SK-N-SH treated with all-trans-retinoic acid at 6 μM for 48 hours (cell line): Measurements from ENCODE around the gene MAPK8.
"Not testable (repeated sequence)": the region's sequence is repeated elsewhere in the genome, so short reads cannot be mapped to it uniquely, and the experiment has no call there.

Source experiments
- ATAC-seq: fragments of 200-7000 bp; cut with Tn5 transposase; 3 replicates; pipeline ENCODE4 v1.9.1; 2020; ENCODE audit warnings: mild to moderate bottlenecking, moderate library complexity
- ARNTL ChIP-seq: fragments of 450-650 bp; formaldehyde crosslinking; IDR thresholded peaks from 2 replicates; pipeline ENCODE4 v1.5.0; 2020; ENCODE audit warnings: low read depth, mild to moderate bottlenecking, moderate library complexity, borderline replicate concordance
- BACH2 ChIP-seq: fragments of 250-450 bp; sonication (Bioruptor Pico); IDR thresholded peaks from 2 replicates; pipeline ENCODE4 v1.9.0; 2021; ENCODE audit warnings: mild to moderate bottlenecking, borderline replicate concordance
- CREB5 ChIP-seq: fragments of 250-450 bp; sonication (Bioruptor Pico); IDR thresholded peaks from 2 replicates; pipeline ENCODE4 v1.5.1; 2020; ENCODE audit warnings: low read depth, mild to moderate bottlenecking, moderate library complexity
- CSDC2 ChIP-seq: fragments of 250-450 bp; sonication (Bioruptor Pico); IDR thresholded peaks from 2 replicates; pipeline ENCODE4 v1.5.0; 2020; ENCODE audit warnings: mild to moderate bottlenecking, moderate library complexity
- CSRNP3 ChIP-seq: fragments of 250-450 bp; sonication (Bioruptor Pico); IDR thresholded peaks from 2 replicates; pipeline ENCODE4 v1.5.1; 2021; ENCODE audit warnings: mild to moderate bottlenecking, moderate library complexity
- ESRRG ChIP-seq: fragments of 250-450 bp; sonication (Bioruptor Pico); IDR thresholded peaks from 2 replicates; pipeline ENCODE4 v1.6.1; 2021; ENCODE audit warnings: mild to moderate bottlenecking
- GLIS3 ChIP-seq: fragments of 250-450 bp; sonication (Bioruptor Pico); IDR thresholded peaks from 2 replicates; pipeline ENCODE4 v1.5.0; 2020; ENCODE audit warnings: mild to moderate bottlenecking, moderate library complexity
- ISL1 ChIP-seq: fragments of 250-450 bp; sonication (Bioruptor Pico); IDR thresholded peaks from 2 replicates; pipeline ENCODE4 v2.1.2; 2022; ENCODE audit warnings: mild to moderate bottlenecking, moderate library complexity
- OSR1 ChIP-seq: fragments of 250-450 bp; sonication (Bioruptor Pico); IDR thresholded peaks from 2 replicates; pipeline ENCODE4 v1.8.0; 2022; ENCODE audit warnings: moderate library complexity, mild to moderate bottlenecking, inconsistent platforms
- PATZ1 ChIP-seq: fragments of 250-450 bp; sonication (Bioruptor Pico); IDR thresholded peaks from 2 replicates; pipeline ENCODE4 v1.8.0; 2020; ENCODE audit warnings: mild to moderate bottlenecking, moderate library complexity, borderline replicate concordance
- PPARA ChIP-seq: fragments of 250-450 bp; sonication (Bioruptor Pico); IDR thresholded peaks from 2 replicates; pipeline ENCODE4 v1.5.0; 2020; ENCODE audit warnings: mild to moderate bottlenecking, borderline replicate concordance
- RARB ChIP-seq: fragments of 250-450 bp; sonication (Bioruptor Pico); IDR thresholded peaks from 2 replicates; pipeline ENCODE4 v1.8.0; 2021; ENCODE audit warnings: mild to moderate bottlenecking, moderate library complexity
- TCF4 ChIP-seq: fragments of 250-450 bp; sonication (Bioruptor Pico); IDR thresholded peaks from 2 replicates; pipeline ENCODE4 v1.8.0; 2021; ENCODE audit warnings: mild to moderate bottlenecking, moderate library complexity, borderline replicate concordance
- TOX ChIP-seq: fragments of 250-450 bp; sonication (Bioruptor Pico); IDR thresholded peaks from 2 replicates; pipeline ENCODE4 v1.8.0; 2021; ENCODE audit warnings: mild to moderate bottlenecking, moderate library complexity, borderline replicate concordance
- TSHZ2 ChIP-seq: fragments of 250-450 bp; sonication (Bioruptor Pico); IDR thresholded peaks from 2 replicates; pipeline ENCODE4 v1.5.0; 2020; ENCODE audit warnings: mild to moderate bottlenecking, moderate library complexity
- ZC3H10 ChIP-seq: fragments of 250-450 bp; sonication (Bioruptor Pico); IDR thresholded peaks from 2 replicates; pipeline ENCODE4 v1.5.1; 2021; ENCODE audit warnings: mild to moderate bottlenecking, moderate library complexity
- ZFP3 ChIP-seq: fragments of 250-450 bp; sonication (Bioruptor Pico); IDR thresholded peaks from 2 replicates; pipeline ENCODE4 v1.5.0; 2020; ENCODE audit warnings: mild to moderate bottlenecking, moderate library complexity
- ZFP30 ChIP-seq: fragments of 450-650 bp; formaldehyde crosslinking; IDR thresholded peaks from 2 replicates; pipeline ENCODE4 v1.5.0; 2022; ENCODE audit warnings: mild to moderate bottlenecking, moderate library complexity
- ZNF565 ChIP-seq: fragments of 450-650 bp; formaldehyde crosslinking; conservative IDR thresholded peaks from 2 replicates; pipeline ENCODE4 v1.5.0; 2020; ENCODE audit warnings: low read depth, mild to moderate bottlenecking, moderate library complexity
- ZNF70 ChIP-seq: fragments of 450-650 bp; formaldehyde crosslinking; IDR thresholded peaks from 2 replicates; pipeline ENCODE4 v1.5.0; 2020; ENCODE audit warnings: mild to moderate bottlenecking, moderate library complexity
- ZNF8 ChIP-seq: fragments of 450-650 bp; formaldehyde crosslinking; IDR thresholded peaks from 2 replicates; pipeline ENCODE4 v1.5.0; 2020; ENCODE audit warnings: mild to moderate bottlenecking, moderate library complexity

Gene MAPK8

GRCh38 chr10:48416584-48417232, 110.2 kb downstream of the MAPK8 start (continued):
- TF ChIP-seq PATZ1 (CRISPR knock-in tag): no peak
- no peak for TF ChIP-seq ZC3H10 (CRISPR knock-in tag)
- TF ChIP-seq PPARA: no peak
- TF ChIP-seq TCF4 (CRISPR knock-in tag): no peak
- no peak for TF ChIP-seq GLIS3
- TF ChIP-seq ZNF70 (CRISPR knock-in tag): no peak
- no peak for TF ChIP-seq ZNF565 (CRISPR knock-in tag)
- TF ChIP-seq BACH2 (CRISPR knock-in tag): no peak

- no peak for TF ChIP-seq TCF4 (CRISPR knock-in tag)
- no peak for TF ChIP-seq ZFP3 (CRISPR knock-in tag)
- TF ChIP-seq TOX (CRISPR knock-in tag): no peak
- TF ChIP-seq ZNF565 (CRISPR knock-in tag): no peak
- TF ChIP-seq ARNTL (CRISPR knock-in tag): no peak
- TF ChIP-seq ESRRG (CRISPR knock-in tag): no peak
- TF ChIP-seq CSRNP3 (CRISPR knock-in tag): no peak
- TF ChIP-seq ZC3H10 (CRISPR knock-in tag): no peak
- no peak for ATAC-seq
These were observed 110.9 kb downstream of the MAPK8 start for GRCh38 chr10:48417374-48417773.

GRCh38 chr10:48418189-48418788, 111.8 kb downstream of the MAPK8 start:
- no peak for ATAC-seq
- TF ChIP-seq ZNF8: no peak
- TF ChIP-seq ZFP3 (CRISPR knock-in tag): no peak
- no peak for TF ChIP-seq ZNF565 (CRISPR knock-in tag)
- no peak for TF ChIP-seq CSRNP3 (CRISPR knock-in tag)
- TF ChIP-seq RARB (CRISPR knock-in tag): no peak
- no peak for TF ChIP-seq ZFP30 (CRISPR knock-in tag)
- TF ChIP-seq ESRRG (CRISPR knock-in tag): no peak
- TF ChIP-seq ARNTL (CRISPR knock-in tag): no peak
- TF ChIP-seq ISL1 (CRISPR knock-in tag): no peak
- TF ChIP-seq ZNF70 (CRISPR knock-in tag): no peak
- no peak for TF ChIP-seq CSDC2
- TF ChIP-seq CREB5: no peak

- TF ChIP-seq ARNTL (CRISPR knock-in tag): no peak
- TF ChIP-seq ZNF565 (CRISPR knock-in tag): no peak
- TF ChIP-seq CSDC2: no peak
- TF ChIP-seq RARB (CRISPR knock-in tag): no peak
- TF ChIP-seq ESRRG (CRISPR knock-in tag): no peak
- no peak for TF ChIP-seq ISL1 (CRISPR knock-in tag)
- no peak for TF ChIP-seq PATZ1 (CRISPR knock-in tag)
- no peak for TF ChIP-seq CREB5
- no peak for TF ChIP-seq TSHZ2
- no peak for TF ChIP-seq OSR1
- TF ChIP-seq ZFP30 (CRISPR knock-in tag): no peak
- no peak for TF ChIP-seq TCF4 (CRISPR knock-in tag)
- no peak for TF ChIP-seq PPARA
- no peak for ATAC-seq
These were observed 113.2 kb downstream of the MAPK8 start for GRCh38 chr10:48419714-48420113.

- ATAC-seq: not testable (repeated sequence)
These were observed 115.4 kb downstream of the MAPK8 start for GRCh38 chr10:48421862-48422261.
